Prostate gland (tissue), 2 donors: ENCODE measurements around the gene KRTAP9-7. TPM values are rescaled to one million over a fixed set of nuclear protein-coding genes. Genes with fewer than 3 reads are reported as not detected.

Source experiments
- DNase-seq: peaks from one replicate; pipeline ENCODE4 v3.0.0-alpha.2; 2019; ENCODE audit warnings: low spot score
- H3K27ac ChIP-seq, 2 donors: fragments of 200-600 bp; sonication (generic); 2 replicates each; pipeline ENCODE4 v1.5.1; 2017 to 2019
- H3K27me3 ChIP-seq: fragments of 200-600 bp; sonication (generic); replicated peaks from 2 replicates; pipeline ENCODE4 v1.5.1; 2019; ENCODE audit not compliant: insufficient read depth
- H3K36me3 ChIP-seq, 2 donors: fragments of 200-600 bp; sonication (generic); 1 replicate in 1 of 2; 2 replicates in 1 of 2; pipeline versions ENCODE4 v1.5.1 to v1.8.1; 2017 to 2019
- H3K4me1 ChIP-seq: fragments of 200-600 bp; sonication (generic); replicated peaks from 2 replicates; pipeline ENCODE4 v1.5.1; 2019
- H3K4me3 ChIP-seq, 2 donors: fragments of 200-600 bp; sonication (generic); 2 replicates each; pipeline ENCODE4 v1.5.1; 2017 to 2019
- H3K9me3 ChIP-seq: fragments of 200-600 bp; sonication (generic); 2 replicates; pipeline ENCODE4 v1.5.1; 2017
- CTCF ChIP-seq, 4 experiments: fragments of 200-600 bp in 2 of 4; fragments of 450-650 bp in 2 of 4; sonication (generic) in 2 of 4; IDR thresholded peaks; 1 replicate in 3 of 4; 2 replicates in 1 of 4; pipeline ENCODE4 v1.5.1; 2016 to 2019; ENCODE audit warnings: antibody characterized with exemption in 4 of 4, mild to moderate bottlenecking in 2 of 4, moderate library complexity in 2 of 4
- POLR2A ChIP-seq: fragments of 450-650 bp; IDR thresholded peaks from one replicate; pipeline ENCODE4 v1.6.1; 2016; ENCODE audit warnings: antibody characterized with exemption, mild to moderate bottlenecking
- POLR2AphosphoS5 ChIP-seq: sonication (generic); formaldehyde crosslinking; IDR thresholded peaks from one replicate; pipeline ENCODE4 v1.6.1; 2017; ENCODE audit warnings: antibody characterized with exemption
- WGBS: methylation state at CpG from one replicate; pipeline ENCODE4 v1.1.5; 2018; 5-methylcytosine and 5-hydroxymethylcytosine counted together
- intact Hi-C: fragments of 100-400 bp; cut with DNase I; formaldehyde crosslinking; loops from one replicate; pipeline ENCODE4 v1.14.2; 2022
- small RNA-seq, 2 donors: library from RNA; depleted of rRNA; stranded (forward); fragments of <200 nt; gene quantifications; one replicate each; pipeline ENCODE3, GENCODE V24; 2016
- total RNA-seq, 2 donors: library from RNA; depleted of rRNA; stranded (reverse); fragments of >200 nt; gene quantifications; one replicate each; pipeline ENCODE4 v1.1.0, GENCODE V29; 2016

KRTAP9-7 gene
- total RNA-seq, 2 donors from 2014 or later, result not detected

DNA sequence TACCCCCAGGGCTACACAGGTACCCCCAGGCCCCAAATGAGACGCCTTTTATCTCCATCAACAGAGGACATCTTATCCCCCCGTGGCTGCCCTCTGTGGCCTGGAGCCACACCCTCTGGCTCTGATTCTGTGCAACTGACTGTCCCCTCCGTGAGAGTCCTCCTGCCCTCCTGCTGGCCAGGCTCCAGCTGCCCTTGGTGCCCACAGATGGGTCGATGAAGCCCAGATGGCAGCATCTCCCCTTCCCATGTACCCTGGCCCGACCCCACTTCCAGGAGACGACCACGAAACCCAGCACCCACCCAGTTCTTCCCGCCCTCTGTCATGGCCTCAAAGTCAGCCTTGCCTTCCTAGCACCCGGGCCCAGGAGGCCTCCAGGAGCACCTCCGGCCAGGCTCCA is 49.6 kb downstream of the KRTAP9-7 start:
- Histone ChIP-seq H3K4me1 (no peaks in the 10 kb centered on the region), H3K27ac (no peak overlapping the region), H3K4me3 (no peak overlapping the region), H3K36me3 (no peaks in the 10 kb centered on the region), H3K9me3 (no peaks in the 10 kb centered on the region), H3K27me3 (no peaks in the 10 kb centered on the region)
- 84% methylated on average over 9 of the region's 10 CpGs for WGBS
- intact Hi-C loops, result loop anchor here (5.0 kb wide), 1 partner anchor 322 kb away; no protein-coding TSS in a partner anchor
- no peak for TF ChIP-seq POLR2AphosphoS5
- no peak for TF ChIP-seq CTCF (IDR thresholded peaks at IDR 0.05)
- TF ChIP-seq POLR2A, result no peak
- no peak for DNase-seq

- H3K4me3 ChIP-seq, result no peak overlapping the region
- no peak for DNase-seq
- no peaks in the 10 kb centered on the region for H3K9me3 ChIP-seq
- TF ChIP-seq POLR2A, result no peak
- no peak for TF ChIP-seq CTCF (IDR thresholded peaks at IDR 0.05)
- TF ChIP-seq POLR2AphosphoS5, result no peak
- H3K4me1 ChIP-seq, result no peaks in the 10 kb centered on the region
- no peaks in the 10 kb centered on the region for H3K36me3 ChIP-seq
- H3K27ac ChIP-seq, result no peak overlapping the region
- no peaks in the 10 kb centered on the region for H3K27me3 ChIP-seq
- 98% methylated on average over 6 of the region's 6 CpGs for WGBS
- intact Hi-C loops, result loop anchor here (5.0 kb wide), 1 partner anchor 322 kb away; no protein-coding TSS in a partner anchor
Observed at GRCh38 chr17:41325611-41326010, 50.1 kb downstream of the KRTAP9-7 start.

Small RNAs within 50 kb of the gene (small RNA-seq; reads per million reads assigned to genes)
- 0 reads per million in 2 donors for gene KRTAP9-10P

Other genes starting within 250 kb of the KRTAP9-7 start
- gene KRTAP1-5, start 248.5 kb upstream of the KRTAP9-7 start, total RNA-seq, result under 1 TPM in 1 of 2 donors, not detected in 1; 0.51 TPM
- gene KRTAP1-4, start 245.5 kb upstream of the KRTAP9-7 start, total RNA-seq, result not detected
- gene KRTAP1-3, start 240.8 kb upstream of the KRTAP9-7 start, total RNA-seq, result not detected
- 1 to 10 TPM in 1 of 2 donors, not detected in 1; 1.4 TPM for gene KRTAP1-1, start 234.2 kb upstream of the KRTAP9-7 start, total RNA-seq
- gene KRTAP2-1, start 228.4 kb upstream of the KRTAP9-7 start, total RNA-seq, result not detected
- gene KRTAP2-2, start 220.5 kb upstream of the KRTAP9-7 start, total RNA-seq, result not detected
- gene KRTAP2-3, start 215.6 kb upstream of the KRTAP9-7 start, total RNA-seq, result not detected
- gene KRTAP2-4, start 209.8 kb upstream of the KRTAP9-7 start, total RNA-seq, result not detected
- not detected for gene KRTAP4-7, start 191.5 kb upstream of the KRTAP9-7 start, total RNA-seq
- gene KRTAP4-8, start 177.6 kb upstream of the KRTAP9-7 start, total RNA-seq, result not detected
- not detected for gene KRTAP4-16, start 173.5 kb upstream of the KRTAP9-7 start, total RNA-seq
- not detected for gene KRTAP4-9, start 170.3 kb upstream of the KRTAP9-7 start, total RNA-seq
- not detected for gene KRTAP4-11, start 157.3 kb upstream of the KRTAP9-7 start, total RNA-seq
- not detected for gene KRTAP4-12, start 151.5 kb upstream of the KRTAP9-7 start, total RNA-seq
- not detected for gene KRTAP4-6, start 135.2 kb upstream of the KRTAP9-7 start, total RNA-seq
- gene KRTAP4-5, start 125.9 kb upstream of the KRTAP9-7 start, total RNA-seq, result not detected
- not detected for gene KRTAP4-4, start 115.0 kb upstream of the KRTAP9-7 start, total RNA-seq
- not detected for gene KRTAP4-3, start 107.5 kb upstream of the KRTAP9-7 start, total RNA-seq
- gene KRTAP4-2, start 97.5 kb upstream of the KRTAP9-7 start, total RNA-seq, result not detected
- gene KRTAP4-1, start 90.8 kb upstream of the KRTAP9-7 start, total RNA-seq, result not detected
- not detected for gene KRTAP9-1, start 85.8 kb upstream of the KRTAP9-7 start, total RNA-seq
- not detected for gene KRTAP9-2, start 49.0 kb upstream of the KRTAP9-7 start, total RNA-seq
- gene KRTAP9-3, start 43.2 kb upstream of the KRTAP9-7 start, total RNA-seq, result not detected
- not detected for gene KRTAP9-8, start 37.7 kb upstream of the KRTAP9-7 start, total RNA-seq
- gene KRTAP9-4, start 26.0 kb upstream of the KRTAP9-7 start, total RNA-seq, result not detected
- gene KRTAP9-9, start 20.3 kb upstream of the KRTAP9-7 start, total RNA-seq, result not detected
- gene KRTAP9-6, start 10.3 kb upstream of the KRTAP9-7 start, total RNA-seq, result not detected
- gene KRTAP29-1, start 27.2 kb downstream of the KRTAP9-7 start, total RNA-seq, result not detected
- gene KRTAP16-1, start 33.6 kb downstream of the KRTAP9-7 start, total RNA-seq, result not detected
- gene KRTAP17-1, start 40.0 kb downstream of the KRTAP9-7 start, total RNA-seq, result not detected
- not detected for gene KRT33A, start 75.1 kb downstream of the KRTAP9-7 start, total RNA-seq
- gene KRT33B, start 94.1 kb downstream of the KRTAP9-7 start, total RNA-seq, result not detected
- 1 to 10 TPM in 1 of 2 donors, not detected in 1; 1.5 TPM for gene KRT34, start 106.6 kb downstream of the KRTAP9-7 start, total RNA-seq
- gene KRT31, start 121.9 kb downstream of the KRTAP9-7 start, total RNA-seq, result not detected
- not detected for gene KRT37, start 148.9 kb downstream of the KRTAP9-7 start, total RNA-seq
- gene KRT38, start 165.3 kb downstream of the KRTAP9-7 start, total RNA-seq, result not detected
- not detected for gene KRT32, start 191.7 kb downstream of the KRTAP9-7 start, total RNA-seq
- gene KRT35, start 205.5 kb downstream of the KRTAP9-7 start, total RNA-seq, result not detected
- gene KRT36, start 214.2 kb downstream of the KRTAP9-7 start, total RNA-seq, result not detected
- 10 to 100 TPM; 38.4 to 62.7 TPM for gene KRT13, start 229.9 kb downstream of the KRTAP9-7 start, total RNA-seq
- 1,000 to 10,000 TPM in 1 of 2 donors, 100 to 1,000 TPM in 1; 138 to 1,038 TPM for gene KRT15, start 243.2 kb downstream of the KRTAP9-7 start, total RNA-seq